B cell (primary cell): Measurements from ENCODE around the gene PCK2. TPM values are rescaled to one million over a fixed set of nuclear protein-coding genes. Genes with fewer than 3 reads are reported as not detected.

Source experiments
- ATAC-seq: fragments of 200-7000 bp; cut with Tn5 transposase; one replicate; pipeline ENCODE4 v1.10.0; 2021; ENCODE audit warnings: low read depth, mild to moderate bottlenecking, moderate number of reproducible peaks, moderate library complexity
- CTCF ChIA-PET: fragments of 350-600 bp; sonication (Branson Sonifier 250); formaldehyde crosslinking; loops from one replicate; lab custom pipeline; 2021; ENCODE audit warnings: antibody characterized with exemption, inconsistent platforms; lab: Charles Lee
- POLR2A ChIA-PET: fragments of 350-600 bp; sonication (Branson Sonifier 250); formaldehyde crosslinking; loops from one replicate; lab custom pipeline; 2021; ENCODE audit warnings: antibody characterized with exemption; lab: Charles Lee
- DNase-seq: peaks from one replicate; pipeline ENCODE4 v3.0.0; 2013
- H2AFZ ChIP-seq: 2 replicates; pipeline ENCODE4 v1.6.1; 2012; ENCODE audit warnings: mild to moderate bottlenecking, low read depth, low read length; ENCODE audit not compliant: insufficient read depth, poor library complexity, severe bottlenecking
- H3K27ac ChIP-seq, 2 donors: 1 replicate in 1 of 2; 2 replicates in 1 of 2; pipeline ENCODE4 v1.5.1; 2012 to 2013; ENCODE audit warnings: low read length in 2 of 2, mild to moderate bottlenecking in 2 of 2, moderate library complexity in 1 of 2
- H3K27me3 ChIP-seq, 4 experiments: fragments of 200-600 bp in 1 of 4; sonication (generic) in 1 of 4; replicated peaks in 1 of 4; 1 replicate in 2 of 4; 2 replicates in 2 of 4; pipeline versions ENCODE4 v1.6.1 to v1.7.0; 2013 to 2016; ENCODE audit warnings: low read length in 3 of 4, mild to moderate bottlenecking in 2 of 4, mixed read lengths in 1 of 4, moderate library complexity in 1 of 4; ENCODE audit not compliant: insufficient read depth in 4 of 4, control insufficient read depth in 3 of 4; ENCODE audit errors: control extremely low read depth in 1 of 4
- H3K36me3 ChIP-seq, 2 experiments: replicated peaks in 1 of 2; 1 replicate in 1 of 2; 2 replicates in 1 of 2; pipeline versions ENCODE4 v1.6.1 to v1.7.1; 2013; ENCODE audit warnings: low read length in 1 of 2; ENCODE audit not compliant: insufficient read depth in 2 of 2, control insufficient read depth in 1 of 2; ENCODE audit errors: control extremely low read depth in 1 of 2, extremely low read depth in 1 of 2
- H3K4me1 ChIP-seq, 2 donors: fragments of 200-600 bp in 1 of 2; sonication (generic) in 1 of 2; 1 replicate in 1 of 2; 2 replicates in 1 of 2; pipeline versions ENCODE4 v1.5.1 to v1.6.1; 2013 to 2017; ENCODE audit warnings: low read length in 2 of 2; ENCODE audit not compliant: control insufficient read depth in 2 of 2, insufficient read depth in 2 of 2
- H3K4me2 ChIP-seq: replicated peaks from 2 replicates; pipeline ENCODE3; 2012; ENCODE audit warnings: mild to moderate bottlenecking, low read depth, low read length; ENCODE audit not compliant: poor library complexity, severe bottlenecking
- H3K4me3 ChIP-seq, 5 experiments: fragments of 200-600 bp in 1 of 5; sonication (generic) in 1 of 5; 1 replicate in 3 of 5; 2 replicates in 2 of 5; pipeline versions ENCODE4 v1.5.1 to v1.7.0; 2011 to 2016; ENCODE audit warnings: low read length in 4 of 5, mild to moderate bottlenecking in 4 of 5, low read depth in 2 of 5, control low read depth in 1 of 5, moderate library complexity in 1 of 5; ENCODE audit not compliant: insufficient read depth in 1 of 5; ENCODE audit errors: control extremely low read depth in 1 of 5, extremely low read depth in 1 of 5
- H3K79me2 ChIP-seq: fragments of 200-600 bp; sonication (generic); one replicate; pipeline ENCODE4 v1.6.0; 2016; ENCODE audit warnings: low read length; ENCODE audit not compliant: control insufficient read depth, insufficient read depth
- H3K9ac ChIP-seq: fragments of 200-600 bp; sonication (generic); 2 replicates; pipeline ENCODE4 v1.6.1; 2017; ENCODE audit warnings: mild to moderate bottlenecking, low read length, moderate library complexity
- H3K9me3 ChIP-seq, 3 donors: one replicate each; pipeline versions ENCODE4 v1.6.1 to v1.7.1; 2013; ENCODE audit warnings: low read length in 2 of 3; ENCODE audit not compliant: control insufficient read depth in 2 of 3, insufficient read depth in 1 of 3; ENCODE audit errors: control extremely low read depth in 1 of 3
- H4K20me1 ChIP-seq: 2 replicates; pipeline ENCODE4 v1.6.0; 2012; ENCODE audit warnings: mild to moderate bottlenecking, low read length; ENCODE audit not compliant: insufficient read depth, control insufficient read depth, poor library complexity, severe bottlenecking
- H3K27ac Mint-ChIP-seq: one replicate; pipeline ENCODE4 v1.8.0; 2021; ENCODE audit warnings: mixed read lengths
- H3K27me3 Mint-ChIP-seq: one replicate; pipeline ENCODE4 v1.8.0; 2021; ENCODE audit warnings: mixed read lengths
- H3K4me1 Mint-ChIP-seq: one replicate; pipeline ENCODE4 v1.8.0; 2021; ENCODE audit warnings: mixed read lengths
- H3K4me3 Mint-ChIP-seq: one replicate; pipeline ENCODE4 v1.8.0; 2021; ENCODE audit warnings: mixed read lengths
- H3K9me3 Mint-ChIP-seq: one replicate; pipeline ENCODE4 v1.8.0; 2022; ENCODE audit warnings: mixed read lengths; ENCODE audit not compliant: insufficient read depth
- CTCF ChIP-seq: fragments of 200-600 bp; IDR thresholded peaks from one replicate; pipeline ENCODE4 v1.8.0; 2022; ENCODE audit warnings: antibody characterized with exemption, mild to moderate bottlenecking
- EZH2 ChIP-seq: IDR thresholded peaks from 2 replicates; pipeline ENCODE4 v1.6.1; 2012; ENCODE audit warnings: borderline replicate concordance, low read depth, mild to moderate bottlenecking, moderate library complexity, low read length; ENCODE audit not compliant: insufficient read depth, poor library complexity, severe bottlenecking
- intact Hi-C: fragments of 100-400 bp; cut with micrococcal nuclease; formaldehyde crosslinking; loops from one replicate; pipeline ENCODE4 v1.10.0; 2022
- polyA plus RNA-seq: library from polyadenylated mRNA; depleted of rRNA; stranded (reverse); fragments of >200 nt; gene quantifications from 2 replicates; pipeline ENCODE4 v1.2.3, GENCODE V29; 2012
- total RNA-seq, 2 donors: library from RNA; stranded (reverse); fragments of 120-200 nt in 1 of 2; gene quantifications; 1 replicate in 1 of 2; 2 replicates in 1 of 2; pipeline versions ENCODE4 v1.2.3 to v1.2.4, GENCODE V29; 2013 to 2022

PCK2 gene
- total and polyA plus RNA-seq, 2 donors (not counting 1 experiment from before 2014, with no cell fraction given) = 40.4 to 58.4 TPM

- H3K36me3 ChIP-seq = peaks cover 3 to 10% of the 10 kb centered on the region in 2 experiments
- H3K27ac Mint-ChIP-seq = no peak overlapping the region
- CTCF ChIA-PET = interaction anchor here (1.1 to 1.6 kb wide), 5 partner anchors 9 to 153 kb away, joined by 3 to 5 read pairs (median 4); partner anchors contain the start of gene PSME1
Observed at GRCh38 chr14:24126939-24127338, 32.8 kb downstream of the PCK2 start.

More at GRCh38 chr14:24126939-24127338, 32.8 kb downstream of the PCK2 start:
- intact Hi-C loops = no loop called here
- H2AFZ ChIP-seq = no peak overlapping the region
- peaks cover 34 to 35% of the 10 kb centered on the region in 2 donors for H3K4me1 ChIP-seq
- POLR2A ChIA-PET = interaction anchor here (1.2 kb wide), 1 partner anchor 9 kb away, joined by 3 read pairs; the partner anchor contains the start of gene PSME1
- TF ChIP-seq EZH2 (no peak), CTCF (no peak)
- peaks cover 4% of the 10 kb centered on the region for H3K79me2 ChIP-seq
- no peak overlapping the region for H3K9ac ChIP-seq
- DNase-seq (no peak), ATAC-seq (no peak)
- H3K4me3 Mint-ChIP-seq = no peak overlapping the region
- H3K27ac ChIP-seq = no peak overlapping the region
- H3K9me3 Mint-ChIP-seq = no peaks in the 10 kb centered on the region
- no peaks in the 10 kb centered on the region for H3K27me3 Mint-ChIP-seq
- H3K4me1 Mint-ChIP-seq = peaks cover 35% of the 10 kb centered on the region
- H4K20me1 ChIP-seq = no peaks in the 10 kb centered on the region
- H3K27me3 ChIP-seq = no peaks in the 10 kb centered on the region
- H3K4me2 ChIP-seq = no peak overlapping the region
- no peak overlapping the region for H3K4me3 ChIP-seq
- H3K9me3 ChIP-seq = no peaks in the 10 kb centered on the region
